Measurements from ENCODE around the gene ABCA4.

- no peak for TF ChIP-seq POLR2AphosphoS5 (IDR thresholded peaks at IDR 0.05; ENCODE audit: low read depth, low read length)
- TF ChIP-seq TAF1 (IDR thresholded peaks at IDR 0.05; ENCODE audit: low read depth, low read length) = no peak
- no peak for TF ChIP-seq POLR2A (IDR thresholded peaks at IDR 0.05; ENCODE audit: low read depth, low read length)
- no peak for TF ChIP-seq SPI1 (IDR thresholded peaks at IDR 0.05; ENCODE audit: low read depth, low read length)
- no peak for TF ChIP-seq POU2F2 (IDR thresholded peaks at IDR 0.05; ENCODE audit: low read depth, low read length)
- no peak for TF ChIP-seq PAX5 (IDR thresholded peaks at IDR 0.05; ENCODE audit: insufficient read depth, low read length, severe bottlenecking)
Observed at GRCh38 chr1:94115900-94116436, 5.0 kb downstream of the ABCA4 start.

Measured in GM12891 (cell line).